Fibroblast of skin of scalp (primary cell): ENCODE results near the gene MLIP.
A peak's percentile ranks its signal among the peaks of the same experiment; 100 is the strongest.
"Not testable (repeated sequence)": the region's sequence is repeated elsewhere in the genome, so short reads cannot be mapped to it uniquely, and the experiment has no call there.

Experiments
- DNase-seq: peaks from one replicate; pipeline ENCODE4 v3.0.0-alpha.2; 2013

The MLIP gene

DNA sequence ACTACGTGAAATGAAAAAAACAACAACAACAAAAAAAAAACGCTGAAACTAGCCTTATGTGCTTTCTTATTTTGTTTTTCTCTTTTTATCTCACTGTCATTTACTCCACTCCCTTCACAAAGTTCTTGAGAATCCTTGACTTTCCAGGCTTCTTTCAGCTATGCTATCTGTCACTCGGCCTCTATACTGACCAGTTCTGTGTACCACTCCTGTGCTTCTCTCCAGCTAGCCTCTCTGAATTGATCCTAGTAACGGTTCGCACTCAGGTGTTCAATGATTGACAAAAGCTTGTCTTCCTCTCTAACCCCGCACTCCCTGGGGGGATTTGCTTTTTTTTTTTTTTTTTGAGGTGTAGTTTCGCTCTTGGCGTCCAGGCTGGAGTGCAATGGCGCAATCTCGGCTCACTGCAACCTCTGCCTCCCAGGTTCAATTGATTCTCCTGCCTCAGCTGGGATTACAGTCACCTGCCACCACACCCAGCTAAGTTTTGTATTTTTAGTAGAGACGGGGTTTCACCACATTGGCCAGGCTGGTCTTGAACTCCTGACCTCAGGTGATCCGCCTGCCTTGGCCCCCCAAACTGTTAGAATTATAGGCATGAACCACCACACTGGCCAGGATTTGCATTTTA, 31.8 kb downstream of the MLIP start:
- DNase-seq = no peak

DNA sequence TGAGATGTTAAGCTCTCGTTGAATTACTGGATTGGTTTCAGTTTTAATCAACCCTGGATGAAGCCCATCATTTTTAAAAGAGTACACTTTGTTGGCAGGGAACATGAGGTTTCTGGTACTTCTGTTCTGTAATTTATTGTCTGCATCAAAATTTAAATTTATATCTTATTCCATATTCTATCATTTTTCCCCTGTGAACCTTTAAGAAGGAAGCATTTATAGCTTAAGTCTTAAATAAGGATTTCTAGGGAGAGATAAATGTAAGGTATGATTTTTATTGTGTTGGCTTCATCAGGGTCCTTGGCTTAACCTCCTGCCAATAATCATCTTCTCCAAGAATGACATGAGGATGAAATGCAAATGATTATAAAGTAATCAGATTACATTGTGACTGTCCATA, 40.6 kb downstream of the MLIP start:
- DNase-seq = no peak

DNA sequence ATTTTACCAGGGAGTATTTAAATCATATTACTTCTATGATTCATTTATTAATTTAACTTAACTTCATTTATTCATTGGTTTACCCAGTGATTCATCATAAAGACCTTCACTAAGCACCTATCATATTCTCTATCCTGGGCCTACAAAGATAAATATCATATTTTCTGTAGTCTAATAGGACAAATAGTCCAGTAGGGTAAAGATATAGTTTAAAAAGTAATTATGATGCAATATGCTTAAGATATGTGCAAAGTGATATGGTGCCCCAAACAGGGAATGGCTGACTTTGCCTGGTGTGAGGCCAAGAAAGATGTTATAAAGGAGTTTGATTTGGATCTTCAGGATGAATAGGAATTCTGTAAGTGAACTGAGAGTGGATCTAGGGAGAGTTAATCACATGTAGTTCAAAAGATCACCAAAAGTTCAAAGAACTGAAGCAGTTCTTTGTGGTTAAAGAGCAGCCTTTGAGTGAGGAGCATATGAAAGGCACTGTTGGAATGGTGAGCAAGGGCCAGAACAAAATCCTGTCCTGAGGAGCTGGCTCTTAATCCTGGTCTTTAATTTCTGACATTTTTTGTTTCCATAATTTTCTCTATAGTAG, 45.5 kb downstream of the MLIP start:
- no peak for DNase-seq

DNA sequence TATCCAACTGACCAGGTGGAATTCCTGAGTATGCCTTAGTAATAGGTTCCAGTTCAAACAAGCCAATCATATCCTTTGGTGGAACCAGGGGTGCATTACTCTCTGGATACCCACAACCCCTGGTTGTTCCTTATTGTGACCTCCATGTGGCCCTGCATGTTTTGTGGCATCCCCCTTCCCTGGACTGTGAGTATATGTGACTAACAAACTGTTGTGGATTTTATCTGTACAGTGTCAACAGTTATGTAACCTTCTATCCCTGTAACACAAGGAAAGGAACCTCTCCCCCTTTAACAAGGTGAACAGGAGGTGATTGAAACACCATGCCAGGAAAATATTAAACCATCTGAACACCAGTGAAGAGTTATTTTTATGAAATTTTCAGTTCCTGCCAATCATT, 46.2 kb downstream of the MLIP start:
- no peak for DNase-seq

DNA sequence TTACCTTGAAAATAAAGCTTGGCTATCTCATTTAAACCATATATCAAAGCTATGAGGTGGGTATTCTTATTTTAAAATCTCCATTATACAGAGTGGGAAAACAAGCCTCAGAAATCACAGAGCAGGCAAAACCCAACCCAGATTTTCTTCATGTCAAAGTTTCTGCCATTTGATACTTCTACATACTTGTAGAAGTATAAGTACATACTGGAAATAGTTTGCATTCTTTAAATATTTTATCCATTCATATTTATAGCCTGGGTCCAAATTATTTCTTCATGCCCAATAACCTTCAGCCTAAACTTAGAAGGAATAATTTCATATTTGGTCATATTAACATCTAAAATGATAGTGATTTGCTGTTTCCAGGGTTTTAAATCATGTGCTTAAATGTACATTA, 61.8 kb downstream of the MLIP start:
- DNase-seq = peak; percentile 61

DNA sequence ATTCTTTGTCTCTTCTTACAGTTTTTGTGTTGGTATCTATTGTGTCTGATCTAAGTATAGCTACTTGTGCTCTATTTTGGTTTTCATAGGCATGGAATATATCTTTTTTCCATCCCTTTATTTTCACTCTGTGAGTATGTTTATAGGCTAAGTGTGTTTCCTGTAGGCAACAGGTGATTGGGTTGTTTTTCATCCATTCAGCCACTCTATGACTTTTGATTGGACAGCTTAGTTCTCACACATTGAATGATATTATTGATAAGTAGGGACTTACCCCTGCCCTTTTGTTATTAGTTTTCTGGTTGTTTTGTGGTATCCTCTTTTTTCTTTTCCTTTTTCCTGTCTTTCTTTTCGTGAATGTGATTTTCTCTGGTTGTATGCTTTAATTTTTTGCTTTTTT, 67.9 kb downstream of the MLIP start:
- DNase-seq = no peak

DNA sequence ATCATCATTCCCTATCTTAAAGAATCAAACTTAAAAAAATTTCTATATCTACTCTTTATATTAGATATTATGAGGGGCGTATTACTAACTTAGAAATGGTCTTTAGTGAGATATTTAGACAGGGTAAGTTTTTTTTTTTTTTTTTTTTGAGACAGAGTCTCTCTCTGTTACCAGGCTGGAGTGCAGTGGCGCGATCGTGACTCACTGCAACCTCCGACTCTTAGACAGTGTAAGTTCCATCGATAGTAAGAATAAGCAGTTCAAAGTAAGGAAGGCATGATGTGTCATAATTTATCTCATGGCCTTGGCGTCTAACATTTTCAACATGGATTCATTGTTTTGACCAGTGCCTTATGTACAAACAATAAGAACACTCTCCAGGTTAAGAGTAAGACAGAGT, 72.4 kb downstream of the MLIP start:
- DNase-seq = no peak

DNA sequence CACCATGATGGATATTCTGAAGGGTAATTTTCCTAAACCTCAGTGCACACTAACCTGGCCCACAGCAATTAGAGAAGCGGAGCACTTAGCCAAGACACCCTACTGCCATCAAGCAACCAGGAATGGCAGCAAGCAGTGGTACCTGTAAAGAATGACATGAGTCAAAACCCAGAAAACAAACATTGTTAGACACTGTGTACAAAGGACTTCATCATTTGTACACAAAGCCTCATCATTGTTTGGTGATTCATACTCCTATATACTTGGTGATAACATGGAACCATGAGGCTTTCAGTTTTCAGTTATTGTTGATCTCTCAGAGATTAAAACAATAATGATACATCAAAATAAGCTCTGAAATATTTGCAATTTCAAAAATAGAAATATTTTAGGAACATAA, 74.6 kb downstream of the MLIP start:
- DNase-seq = no peak

DNA sequence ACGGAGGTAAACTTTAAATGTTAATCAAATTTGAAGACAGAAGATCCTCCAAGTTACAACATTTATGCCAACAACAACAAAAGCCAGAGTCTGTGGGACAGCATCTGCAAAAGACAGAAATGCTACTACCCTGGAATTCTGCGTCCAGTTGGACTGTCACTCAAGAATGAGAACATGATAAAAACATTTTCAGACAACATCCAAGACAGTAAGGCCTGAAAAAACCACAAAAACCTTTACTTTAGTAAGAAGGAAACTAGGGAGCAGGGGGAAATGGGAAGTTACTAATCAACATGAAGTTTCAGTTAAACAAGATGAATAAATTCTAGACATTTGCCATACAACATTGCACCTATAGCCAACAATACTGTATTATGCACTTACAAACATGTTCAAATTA, 77.6 kb downstream of the MLIP start:
- DNase-seq = no peak

DNA sequence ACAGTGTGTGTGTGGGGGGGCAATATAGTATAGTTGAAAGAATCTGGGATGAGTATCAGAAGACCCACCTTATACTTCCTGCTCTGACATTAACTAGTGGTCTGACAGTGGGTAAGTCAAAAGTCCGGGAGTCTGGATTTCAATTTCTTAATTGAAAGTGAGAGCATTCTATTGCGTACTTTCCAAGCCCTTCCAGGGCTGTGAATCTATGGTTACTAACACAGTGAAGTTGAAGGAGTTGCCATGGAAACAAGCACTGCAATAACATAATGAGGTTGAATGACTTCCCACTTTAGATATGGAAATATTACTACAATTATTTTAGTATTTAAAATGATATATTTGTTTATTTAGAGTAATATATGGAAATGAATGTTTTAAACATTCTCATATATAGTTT, 80.2 kb downstream of the MLIP start:
- DNase-seq = peak; percentile 23

DNA sequence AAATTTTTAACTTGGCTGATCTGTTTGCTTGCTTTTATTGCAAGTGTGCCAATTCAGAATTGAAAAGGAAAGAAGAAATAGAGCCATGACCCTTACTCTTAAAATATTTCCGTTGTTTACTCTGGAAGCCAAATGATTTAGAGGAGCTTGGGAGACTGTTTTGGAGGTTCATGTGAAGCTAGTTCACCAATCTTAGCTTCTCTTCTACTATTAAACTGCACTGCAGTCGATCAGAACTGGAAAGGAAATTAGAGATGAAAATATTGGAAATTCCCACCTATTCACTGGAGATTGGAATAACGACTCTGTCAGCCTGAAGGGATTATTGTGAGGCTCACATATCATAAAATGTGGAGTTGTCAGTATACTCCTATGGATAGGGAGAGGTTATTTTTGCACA, 81.8 kb downstream of the MLIP start:
- no peak for DNase-seq

DNA sequence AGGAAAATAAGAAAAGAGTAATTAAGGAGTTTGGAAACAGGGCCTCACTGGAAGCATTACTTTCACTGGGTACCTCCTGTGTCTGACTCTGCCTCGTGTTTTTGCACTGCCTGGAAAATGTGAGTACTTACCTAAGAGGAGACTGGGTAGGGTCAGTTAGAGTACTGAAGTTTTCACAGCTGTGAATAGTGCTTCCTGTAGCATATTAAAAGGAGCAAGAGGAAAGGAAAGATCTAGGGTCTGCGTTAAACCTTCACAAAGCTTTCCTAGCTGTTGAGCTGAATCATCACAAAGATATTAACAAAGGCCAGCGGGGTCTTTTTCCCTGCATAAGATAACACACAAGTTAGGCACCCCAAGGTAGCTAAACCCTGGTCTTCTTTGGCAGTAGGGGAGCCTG, 82.3 kb downstream of the MLIP start:
- no peak for DNase-seq

DNA sequence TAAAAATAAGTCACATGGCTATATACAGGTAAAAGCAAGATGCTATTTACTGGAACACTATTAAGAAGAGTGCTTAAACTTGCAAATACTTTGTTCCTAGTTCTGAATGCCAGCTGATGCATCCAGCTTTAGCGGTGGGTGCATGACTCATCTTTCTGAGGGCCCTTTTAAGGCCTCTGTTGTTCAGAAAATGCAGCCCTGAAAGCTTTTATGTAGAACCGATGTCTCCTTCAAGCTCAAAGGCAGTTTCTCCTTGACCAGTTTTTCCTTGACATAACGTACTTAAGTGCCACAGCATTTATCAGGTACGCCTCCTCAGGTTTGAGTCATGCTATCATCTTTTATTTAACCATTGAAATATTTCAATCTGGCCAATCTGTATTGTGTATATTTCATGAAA, 82.8 kb downstream of the MLIP start:
- peak; percentile 43 for DNase-seq

DNA sequence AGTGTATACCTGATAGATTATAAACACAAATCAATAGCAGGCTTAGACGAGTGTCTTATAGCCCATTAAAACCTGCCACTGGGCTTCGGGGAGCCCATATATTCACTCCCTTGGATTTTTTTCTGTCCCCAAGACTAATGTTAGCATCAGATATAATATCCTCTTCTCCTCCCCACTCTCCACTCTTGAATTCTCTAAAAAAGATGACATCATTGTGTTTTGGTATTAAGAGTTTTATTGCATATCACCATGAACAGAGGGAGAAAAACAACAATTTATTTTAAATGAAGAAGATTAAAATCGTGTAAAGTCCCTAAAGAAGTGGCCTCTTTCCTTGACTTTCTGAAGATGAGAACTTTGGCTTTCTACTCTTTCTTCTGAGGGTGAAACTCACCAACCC, 84.4 kb downstream of the MLIP start:
- no peak for DNase-seq

DNA sequence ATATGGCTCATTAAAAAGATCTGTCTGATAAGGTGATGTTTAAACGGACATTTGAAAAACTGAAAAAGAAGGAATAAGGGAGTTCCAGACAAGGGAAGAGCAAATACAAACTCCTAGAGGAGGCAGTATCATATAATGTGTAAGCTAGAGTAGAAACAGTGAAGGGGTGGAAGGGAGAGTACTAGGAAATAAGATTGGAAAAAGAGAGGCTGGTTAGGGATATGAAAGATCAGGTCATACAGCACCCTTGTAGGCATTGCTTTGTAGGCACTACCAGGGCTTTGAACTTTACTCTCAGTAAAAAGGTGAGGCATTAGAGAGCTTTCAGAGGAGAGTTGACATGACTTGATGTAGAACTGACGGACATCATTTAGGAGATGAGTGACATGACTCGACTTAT, 85.7 kb downstream of the MLIP start:
- no peak for DNase-seq

DNA sequence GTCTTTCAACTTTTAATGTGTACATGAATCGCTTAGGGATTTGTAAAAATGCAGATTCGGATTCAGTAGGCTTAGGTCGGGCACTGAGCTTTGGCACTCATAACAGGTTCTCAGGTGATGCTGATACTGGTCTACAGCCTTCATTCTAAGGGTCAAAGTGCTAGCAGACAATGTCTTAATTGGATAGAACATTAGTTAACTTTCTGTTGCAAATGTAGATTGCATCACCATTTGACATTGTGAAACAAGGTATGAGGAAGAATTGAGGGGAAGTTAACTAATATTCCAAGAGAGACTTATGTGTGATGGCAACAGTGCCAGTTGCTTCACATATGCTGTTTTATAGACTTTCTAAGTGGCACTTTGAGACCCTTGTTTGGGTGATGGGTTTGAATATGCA, 86.9 kb downstream of the MLIP start:
- no peak for DNase-seq

DNA sequence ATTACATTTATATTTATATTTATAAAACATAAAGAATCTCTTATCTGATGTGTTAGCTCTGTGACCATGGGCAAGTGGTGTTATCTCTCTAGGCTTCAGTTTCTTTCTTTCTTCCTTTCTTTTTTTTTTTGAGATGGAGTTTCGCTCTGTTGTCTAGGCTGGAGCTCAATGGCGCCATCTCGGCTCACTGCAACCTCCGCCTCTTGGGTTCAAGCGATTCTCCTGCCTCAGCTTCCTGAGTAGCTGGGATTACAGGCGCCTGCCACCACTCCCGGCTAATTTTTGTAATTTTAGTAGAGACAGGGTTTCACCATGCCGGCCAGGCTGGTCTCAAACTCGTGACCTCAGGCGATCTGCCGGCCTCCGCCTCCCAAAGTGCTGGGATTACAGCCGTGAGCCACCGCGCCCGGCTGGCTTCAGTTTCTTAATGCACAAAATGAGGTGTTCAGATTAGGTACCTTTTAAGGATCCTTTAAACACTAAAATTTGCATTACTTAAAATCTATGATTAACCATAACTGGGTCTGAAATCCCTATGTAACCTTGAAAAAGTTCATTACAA, 92.3 kb downstream of the MLIP start:
- DNase-seq = not testable (repeated sequence)

DNA sequence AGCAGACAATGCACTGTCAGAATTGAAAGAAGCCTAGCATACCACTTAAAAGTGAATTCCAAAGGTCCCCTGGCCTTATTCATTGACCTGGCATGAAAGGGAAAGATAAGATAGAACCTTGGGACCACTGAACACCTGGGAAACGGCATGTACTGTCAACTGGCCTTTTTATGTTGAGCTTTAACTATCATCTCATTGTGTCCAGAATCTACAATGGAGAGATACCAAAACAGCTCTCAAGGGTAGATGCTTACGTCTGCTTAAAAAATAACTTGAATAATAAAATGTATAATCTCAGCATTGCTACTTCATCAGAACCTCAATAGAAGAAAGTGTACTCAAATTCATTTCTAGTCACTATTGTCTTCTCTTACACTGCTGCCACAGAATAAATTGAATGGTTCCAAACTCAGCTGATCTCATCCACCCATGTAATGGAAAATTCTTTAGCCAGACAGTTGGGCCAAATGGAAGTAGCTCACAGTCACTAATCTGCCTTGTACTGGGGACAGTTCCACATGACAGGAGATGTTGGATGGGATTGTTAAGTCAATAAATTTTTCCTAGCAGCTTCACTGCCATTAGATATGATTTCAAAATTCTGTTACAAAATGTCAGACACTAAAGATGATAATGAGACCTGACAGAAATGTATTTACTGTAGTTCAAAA, 93.8 kb downstream of the MLIP start:
- no peak for DNase-seq

DNA sequence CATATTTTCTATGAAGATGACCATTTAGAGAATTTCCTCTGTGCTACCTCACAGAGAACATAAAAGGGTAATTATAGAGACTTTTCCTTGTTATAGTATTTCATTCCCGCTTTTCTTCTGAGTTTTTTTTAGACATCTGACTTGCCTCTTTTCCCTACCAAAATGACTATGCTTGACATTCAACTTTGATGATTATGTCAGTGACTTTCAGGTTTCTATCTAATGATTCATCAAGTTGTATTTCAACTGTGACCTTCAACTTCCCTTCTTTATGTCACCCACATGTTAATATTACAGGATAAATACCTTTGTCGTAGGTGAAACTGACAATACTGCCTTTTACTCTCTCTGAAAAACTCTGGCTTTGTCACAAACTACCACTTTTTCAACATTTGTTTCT, 95.3 kb downstream of the MLIP start:
- no peak for DNase-seq

DNA sequence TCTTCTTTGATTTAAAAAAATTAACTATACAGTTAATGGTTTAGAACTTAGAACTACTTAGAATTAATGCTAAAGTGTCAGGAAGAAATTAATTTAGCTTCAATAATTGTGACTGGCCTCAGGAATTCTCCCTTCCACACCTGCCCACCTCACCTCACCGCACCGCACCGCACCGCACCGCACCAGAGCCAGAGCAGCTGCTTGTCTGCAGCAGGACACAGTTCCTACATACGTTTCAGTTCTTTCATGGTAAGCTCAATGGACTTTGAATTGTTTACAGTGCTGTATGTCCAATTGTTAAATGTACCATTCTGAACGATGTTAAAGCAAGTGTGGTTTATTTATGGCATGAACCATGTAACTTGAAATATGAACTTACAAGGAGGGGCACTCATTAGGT, 98.7 kb downstream of the MLIP start:
- not testable (repeated sequence) for DNase-seq

DNA sequence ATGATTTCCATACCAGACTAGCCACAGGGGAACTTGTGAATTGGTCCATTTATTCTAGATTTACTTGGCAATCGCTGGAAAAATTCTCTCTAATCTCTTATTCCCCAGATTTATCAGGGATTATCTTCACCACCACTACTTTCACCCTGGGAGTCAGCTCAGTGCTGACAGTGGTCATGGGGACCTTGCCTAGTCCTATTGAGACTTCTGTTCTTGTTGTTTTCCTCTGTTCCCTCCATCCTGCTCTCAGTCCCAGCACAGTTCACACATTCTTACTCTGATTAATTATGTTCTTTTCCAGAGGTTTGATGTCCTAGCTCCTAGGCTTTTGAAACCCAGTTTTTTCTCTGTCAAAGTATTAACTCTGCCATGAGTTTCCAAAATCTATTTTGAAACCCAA, 103.0 kb downstream of the MLIP start:
- no peak for DNase-seq

DNA sequence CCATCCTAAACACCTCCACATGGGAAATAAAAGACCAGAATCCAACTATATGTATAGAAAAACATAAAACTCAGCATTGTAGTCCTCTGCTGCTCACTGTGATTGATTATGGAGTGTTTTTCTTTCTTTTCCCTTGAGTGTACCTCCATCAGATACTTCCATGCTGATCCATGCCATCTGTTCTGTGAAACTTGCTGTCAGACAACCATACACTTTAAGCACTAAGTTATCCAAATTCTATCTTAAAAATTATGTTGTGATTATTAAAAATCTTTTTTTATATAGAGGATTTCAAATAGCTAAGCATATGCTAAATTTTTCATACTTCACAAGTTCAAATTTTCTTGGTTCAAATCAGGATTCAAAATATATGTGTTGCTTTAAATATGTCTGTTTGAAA, 105.1 kb downstream of the MLIP start:
- DNase-seq = no peak

DNA sequence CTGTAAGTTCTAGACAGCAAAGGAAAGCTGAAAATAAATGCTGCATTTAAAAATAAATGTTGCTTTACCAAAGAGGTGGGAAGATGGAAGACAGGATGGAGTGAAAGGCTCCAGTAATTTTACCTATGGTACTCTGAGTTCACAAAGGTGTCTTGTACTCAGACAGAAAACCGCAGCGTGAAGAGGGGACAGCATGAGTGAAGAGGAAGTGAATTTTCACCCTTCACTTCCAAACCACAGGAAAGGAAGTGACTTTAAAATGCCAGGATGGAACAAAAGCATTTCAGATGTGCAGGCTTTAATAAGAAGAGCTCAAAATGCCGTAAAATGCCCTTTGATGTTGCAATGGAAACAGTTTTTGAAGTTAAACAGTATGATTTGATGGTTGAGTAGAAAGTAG, 105.8 kb downstream of the MLIP start:
- DNase-seq = no peak

DNA sequence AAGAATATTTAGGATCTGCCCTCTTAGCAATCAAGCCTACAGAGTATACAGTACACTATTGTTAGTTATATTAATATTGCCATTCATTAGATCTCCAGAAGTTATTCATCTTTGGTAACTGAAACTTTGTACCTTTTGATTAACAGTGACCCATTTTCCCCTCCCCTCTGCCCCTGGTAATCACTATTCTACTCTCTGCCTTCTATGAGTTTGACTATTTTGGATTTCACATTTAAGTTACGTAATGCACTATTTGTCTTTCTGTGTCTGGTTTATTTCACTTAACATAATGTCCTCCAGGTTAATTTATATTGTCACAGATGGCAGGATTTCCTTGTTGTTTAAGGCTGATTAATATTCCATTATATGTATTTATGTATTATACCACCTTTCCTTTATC, 111.0 kb downstream of the MLIP start:
- no peak for DNase-seq
